K562 (cell line): Measurements from ENCODE around the gene RAP1A. TPM values are rescaled to one million over a fixed set of nuclear protein-coding genes. Genes with fewer than 3 reads are reported as not detected.

ENCODE experiments used
- ATAC-seq: fragments of 200-7000 bp; cut with Tn5 transposase; 3 replicates; pipeline ENCODE4 v1.9.1; 2020; ENCODE audit warnings: moderate library complexity
- BruUV-seq: library from RNA; stranded (reverse); fragments of 400-500 nt; replicated peaks from 2 replicates; lab custom pipeline; 2021; lab: Mats Ljungman, UMichigan
- CTCF ChIA-PET: fragments of 300-600 bp; formaldehyde crosslinking; extraction: SDS; loops from one replicate; lab custom pipeline; 2021; ENCODE audit warnings: low intra/inter-chr PET ratio; lab: Yijun Ruan, JAX
- POLR2A ChIA-PET: fragments of 300-600, 350-650 bp; sonication (Branson Sonifier 250); formaldehyde crosslinking; extraction: SDS; loops from one replicate; lab custom pipeline; 2021; ENCODE audit warnings: antibody characterized with exemption, inconsistent platforms; lab: Yijun Ruan, JAX
- DNase-seq, 4 experiments: peaks; one replicate each; pipeline versions ENCODE4 v3.0.0 to v3.0.0-alpha.2; 2011 to 2018; ENCODE audit warnings: low spot score in 3 of 4, mixed read lengths in 3 of 4; ENCODE audit errors: extremely low read depth in 1 of 4
- FAIRE-seq: peaks from 2 replicates; lab custom pipeline; 2011; peaks lifted over from hg19 to GRCh38; lab: Jason Lieb, UNC
- H2AFZ ChIP-seq: 2 replicates; pipeline ENCODE4 v1.6.0; 2011; ENCODE audit warnings: low read depth, low read length, control low read depth, inconsistent platforms
- H3K27ac ChIP-seq: fragments of 200-600 bp; 3 replicates; pipeline ENCODE4 v1.8.0; 2011; ENCODE audit warnings: low read depth, mild to moderate bottlenecking, control low read depth, inconsistent platforms, low read length, moderate library complexity, mixed read lengths; ENCODE audit errors: extremely low read depth
- H3K27me3 ChIP-seq, 2 experiments: fragments of 300-600 bp in 1 of 2; 2 replicates in 1 of 2; 3 replicates in 1 of 2; pipeline versions ENCODE4 v1.6.0 to v1.8.0; 2011; ENCODE audit warnings: inconsistent platforms in 2 of 2, low read length in 2 of 2, mild to moderate bottlenecking in 1 of 2, mixed read lengths in 1 of 2, moderate library complexity in 1 of 2; ENCODE audit not compliant: control insufficient read depth in 2 of 2, insufficient read depth in 2 of 2
- H3K36me3 ChIP-seq: fragments of 300-600 bp; 3 replicates; pipeline ENCODE4 v1.8.0; 2011; ENCODE audit warnings: mild to moderate bottlenecking, low read length, inconsistent platforms; ENCODE audit not compliant: control insufficient read depth, insufficient read depth
- H3K4me1 ChIP-seq, 2 experiments: fragments of 200-600 bp in 1 of 2; replicated peaks in 1 of 2; 2 replicates in 1 of 2; 3 replicates in 1 of 2; pipeline versions ENCODE4 v1.5.1 to v1.8.0; 2011; ENCODE audit warnings: inconsistent platforms in 2 of 2, low read length in 2 of 2, mild to moderate bottlenecking in 1 of 2, mixed read lengths in 1 of 2, moderate library complexity in 1 of 2; ENCODE audit not compliant: control insufficient read depth in 2 of 2, insufficient read depth in 2 of 2
- H3K4me2 ChIP-seq: 2 replicates; pipeline ENCODE4 v1.6.1; 2011; ENCODE audit warnings: low read length, control low read depth, inconsistent platforms, mixed read lengths; ENCODE audit not compliant: insufficient read depth
- H3K4me3 ChIP-seq: fragments of 200-600 bp; sonication (generic), shearing (Covaris generic); 2 replicates; pipeline ENCODE4 v1.5.1; 2016; ENCODE audit warnings: control low read depth, inconsistent platforms
- H3K79me2 ChIP-seq: fragments of 200-600 bp; 3 replicates; pipeline ENCODE4 v1.8.0; 2011; ENCODE audit warnings: low read length, inconsistent platforms; ENCODE audit not compliant: control insufficient read depth, insufficient read depth
- H3K9ac ChIP-seq, 2 experiments: 2 replicates each; pipeline versions ENCODE4 v1.6.0 to v1.6.1; 2011; ENCODE audit warnings: low read depth in 2 of 2, low read length in 2 of 2, control low read depth in 1 of 2, inconsistent platforms in 1 of 2, mild to moderate bottlenecking in 1 of 2, mixed read lengths in 1 of 2; ENCODE audit not compliant: insufficient read depth in 1 of 2
- H3K9me1 ChIP-seq: one replicate; pipeline ENCODE4 v1.6.0; 2011; ENCODE audit warnings: inconsistent platforms, mild to moderate bottlenecking, low read length, moderate library complexity; ENCODE audit not compliant: control insufficient read depth, insufficient read depth
- H3K9me3 ChIP-seq: replicated peaks from 2 replicates; pipeline ENCODE4 v1.5.1; 2011; ENCODE audit warnings: low read depth, low read length, inconsistent platforms; ENCODE audit not compliant: control insufficient read depth, insufficient read depth
- H4K20me1 ChIP-seq: replicated peaks from 2 replicates; pipeline ENCODE4 v1.6.1; 2011; ENCODE audit warnings: low read length, inconsistent platforms, mixed read lengths; ENCODE audit not compliant: control insufficient read depth, insufficient read depth
- BHLHE40 ChIP-seq: IDR thresholded peaks from 2 replicates; pipeline ENCODE4 v1.6.1; 2011; ENCODE audit warnings: low read length, improper control_type of control experiment
- DDX20 ChIP-seq: fragments of 450-650 bp; IDR thresholded peaks from 2 replicates; pipeline ENCODE4 v1.6.1; 2016; ENCODE audit warnings: missing genetic modification characterization, low read depth, mild to moderate bottlenecking, missing compliant biosample characterization, moderate library complexity
- E2F1 ChIP-seq: sonication (generic); formaldehyde crosslinking; IDR thresholded peaks from 2 replicates; pipeline ENCODE4 v1.8.1; 2023; ENCODE audit warnings: mild to moderate bottlenecking, missing genetic modification reagents, moderate library complexity
- EGR1 ChIP-seq: fragments of 450-650 bp; conservative IDR thresholded peaks from 2 replicates; pipeline ENCODE4 v1.6.1; 2017; ENCODE audit warnings: mild to moderate bottlenecking
- GTF2A2 ChIP-seq: IDR thresholded peaks from 2 replicates; pipeline ENCODE4 v1.6.1; 2016; ENCODE audit warnings: mild to moderate bottlenecking, missing genetic modification characterization, missing compliant biosample characterization
- POLR2G ChIP-seq: fragments of 200-400 bp; formaldehyde crosslinking; IDR thresholded peaks from 2 replicates; pipeline ENCODE4 v1.6.1; 2017; ENCODE audit warnings: low read depth, mild to moderate bottlenecking, antibody characterized with exemption, low read length, moderate library complexity
- ZNF12 ChIP-seq: sonication (generic); formaldehyde crosslinking; IDR thresholded peaks from 2 replicates; pipeline ENCODE4 v1.4.0; 2020; ENCODE audit warnings: mild to moderate bottlenecking, missing genetic modification reagents
- ZNF644 ChIP-seq: fragments of 200-800 bp; sonication (Bioruptor generic); IDR thresholded peaks from 2 replicates; pipeline ENCODE4 v1.6.1; 2016; ENCODE audit warnings: low read depth, missing genetic modification characterization, missing compliant biosample characterization
- in situ Hi-C: fragments of 300-500 bp; cut with MboI; formaldehyde crosslinking; loops from 4 replicates; pipeline ENCODE4 v1.15.0; 2018; ENCODE audit warnings: inconsistent platforms, mixed read lengths
- intact Hi-C: fragments of 100-400 bp; cut with micrococcal nuclease; formaldehyde crosslinking; loops from 2 replicates; pipeline ENCODE4 v1.14.2; 2022
- polyA plus RNA-seq, 8 experiments: library from polyadenylated mRNA; depleted of rRNA in 4 of 8; stranded (reverse) in 5 of 8; unstranded in 3 of 8; fragments of >200 nt; fragmentation: Nextera tagmentation in 2 of 8; fragmentation: Illumina TruSeq in 1 of 8; extraction: Ambion mirVana in 2 of 8; extraction: Trizol in 1 of 8; gene quantifications; 2 replicates each; pipeline versions ENCODE4 v1.2.1 to v1.2.3, GENCODE V29; 2011 to 2014; ENCODE audit warnings: inconsistent platforms in 1 of 8, missing spikeins in 1 of 8
- total RNA-seq, 7 experiments: library from RNA; depleted of rRNA in 6 of 7; stranded (reverse); fragments of >200 nt in 6 of 7; fragmentation: Illumina TruSeq in 2 of 7; extraction: Trizol in 2 of 7; gene quantifications; 2 replicates each; pipeline versions ENCODE4 v1.2.1 to v1.2.3, GENCODE V29; 2011 to 2021; ENCODE audit warnings: low replicate concordance in 1 of 7
- TF ChIP-seq, protein P1 (sequence below): IDR thresholded peaks from 2 replicates; pipeline ENCODE4 v1.6.1; 2016; ENCODE audit warnings: missing genetic modification characterization, missing compliant biosample characterization

The RAP1A gene
- total and polyA plus RNA-seq, 9 of the 15 experiments (the other 6 are each of a cell fraction or from before 2014, with no cell fraction given): 13.4 to 86.2 (median 32.5) TPM

- BruUV-seq: no TSS peak
- FAIRE-seq (no peak), ATAC-seq (no peak), DNase-seq (no peak)
- H4K20me1 ChIP-seq: no peaks in the 10 kb centered on the region
- no peaks in the 10 kb centered on the region for H3K36me3 ChIP-seq
- no peaks in the 10 kb centered on the region for H3K27me3 ChIP-seq
- intact Hi-C loops: no loop called here
- H3K9ac ChIP-seq: no peak overlapping the region
- ChIA-PET POLR2A (interaction anchor here (1.7 to 2.2 kb wide), 2 partner anchors 9 to 10 kb away, joined by 5 to 6 read pairs; no protein-coding TSS in a partner anchor), CTCF (no interaction called here)
- no peaks in the 10 kb centered on the region for H3K9me1 ChIP-seq
- in situ Hi-C loops: no loop called here
- H3K4me3 ChIP-seq: no peak overlapping the region
- TF ChIP-seq E2F1 (CRISPR knock-in tag) (no peak), BHLHE40 (no peak), POLR2G (no peak), ZNF12 (CRISPR knock-in tag) (no peak), EGR1 (no peak), GTF2A2 (no peak), DDX20 (tag) (no peak), ZNF644 (tag) (no peak)
- TF ChIP-seq, protein P1, sequence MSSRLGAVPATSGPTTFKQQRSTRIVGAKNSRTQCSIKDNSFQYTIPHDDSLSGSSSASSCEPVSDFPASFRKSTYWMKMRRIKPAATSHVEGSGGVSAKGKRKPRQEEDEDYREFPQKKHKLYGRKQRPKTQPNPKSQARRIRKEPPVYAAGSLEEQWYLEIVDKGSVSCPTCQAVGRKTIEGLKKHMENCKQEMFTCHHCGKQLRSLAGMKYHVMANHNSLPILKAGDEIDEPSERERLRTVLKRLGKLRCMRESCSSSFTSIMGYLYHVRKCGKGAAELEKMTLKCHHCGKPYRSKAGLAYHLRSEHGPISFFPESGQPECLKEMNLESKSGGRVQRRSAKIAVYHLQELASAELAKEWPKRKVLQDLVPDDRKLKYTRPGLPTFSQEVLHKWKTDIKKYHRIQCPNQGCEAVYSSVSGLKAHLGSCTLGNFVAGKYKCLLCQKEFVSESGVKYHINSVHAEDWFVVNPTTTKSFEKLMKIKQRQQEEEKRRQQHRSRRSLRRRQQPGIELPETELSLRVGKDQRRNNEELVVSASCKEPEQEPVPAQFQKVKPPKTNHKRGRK (tag): no peak
- no peak overlapping the region for H2AFZ ChIP-seq
- H3K4me1 ChIP-seq: peaks cover 0 to 14% of the 10 kb centered on the region in 2 experiments; a peak in 3 of 5 replicates
- no peak overlapping the region for H3K4me2 ChIP-seq
- H3K79me2 ChIP-seq: no peaks in the 10 kb centered on the region
- peaks cover 12% of the 10 kb centered on the region for H3K9me3 ChIP-seq
- H3K27ac ChIP-seq: no peak overlapping the region
Measured at GRCh38 chr1:111602302-111602701, 17.3 kb upstream of the RAP1A start.
